GM21717 (cell line): ENCODE data around the gene NUTM2F.
"Not testable (repeated sequence)": the region's sequence is repeated elsewhere in the genome, so short reads cannot be mapped to it uniquely, and the experiment has no call there.

ENCODE experiments used
- ATAC-seq: cut with Tn5 transposase; IDR thresholded peaks from one replicate; pipeline ENCODE4 v1.9.1; 2021; ENCODE audit warnings: mild to moderate bottlenecking, moderate library complexity; ENCODE audit not compliant: unreplicated experiment

Gene NUTM2F

GRCh38 chr9:94328544-94328943, at the start of gene NUTM2F:
TSS of gene NUTM2F (minus strand) at chr9:94328644. CDS start at chr9:94328623, 21 bp downstream.
- not testable (repeated sequence) for ATAC-seq

GRCh38 chr9:94375197-94375596, 46.8 kb upstream of the NUTM2F start:
- peak; percentile 60 for ATAC-seq

- peak; percentile 85 for ATAC-seq
Measured at GRCh38 chr9:94374176-94375056, 46.0 kb upstream of the NUTM2F start.

- ATAC-seq = not testable (repeated sequence)
Measured at GRCh38 chr9:94373779-94374175, 45.3 kb upstream of the NUTM2F start.

GRCh38 chr9:94370266-94370665, 41.8 kb upstream of the NUTM2F start:
- ATAC-seq = not testable (repeated sequence)

GRCh38 chr9:94364093-94364614, 35.7 kb upstream of the NUTM2F start:
- ATAC-seq = not testable (repeated sequence)

- ATAC-seq = not testable (repeated sequence)
Measured at GRCh38 chr9:94357158-94357557, 28.7 kb upstream of the NUTM2F start.

GRCh38 chr9:94351901-94352723, 23.7 kb upstream of the NUTM2F start:
- not testable (repeated sequence) for ATAC-seq

- not testable (repeated sequence) for ATAC-seq
Measured at GRCh38 chr9:94348754-94349153, 20.3 kb upstream of the NUTM2F start.

GRCh38 chr9:94347451-94347850, 19.0 kb upstream of the NUTM2F start:
- not testable (repeated sequence) for ATAC-seq

GRCh38 chr9:94341703-94342102, 13.3 kb upstream of the NUTM2F start:
- ATAC-seq = not testable (repeated sequence)

GRCh38 chr9:94340750-94341149, 12.3 kb upstream of the NUTM2F start:
- not testable (repeated sequence) for ATAC-seq

GRCh38 chr9:94339657-94340056, 11.2 kb upstream of the NUTM2F start:
- not testable (repeated sequence) for ATAC-seq

GRCh38 chr9:94338723-94339122, 10.3 kb upstream of the NUTM2F start:
- ATAC-seq = not testable (repeated sequence)

- ATAC-seq = not testable (repeated sequence)
Measured at GRCh38 chr9:94336445-94336844, 8.0 kb upstream of the NUTM2F start.

GRCh38 chr9:94325583-94325982, 2.9 kb downstream of the NUTM2F start:
- not testable (repeated sequence) for ATAC-seq

- ATAC-seq = not testable (repeated sequence)
Measured at GRCh38 chr9:94323153-94323798, 5.2 kb downstream of the NUTM2F start.

- not testable (repeated sequence) for ATAC-seq
Measured at GRCh38 chr9:94322342-94322940, 6.0 kb downstream of the NUTM2F start.

- not testable (repeated sequence) for ATAC-seq
Measured at GRCh38 chr9:94317949-94318657, 10.3 kb downstream of the NUTM2F start.

GRCh38 chr9:94316236-94316635, 12.2 kb downstream of the NUTM2F start:
- ATAC-seq = not testable (repeated sequence)
